ENCODE results near the gene RAD51B.

RAD51B gene

DNA sequence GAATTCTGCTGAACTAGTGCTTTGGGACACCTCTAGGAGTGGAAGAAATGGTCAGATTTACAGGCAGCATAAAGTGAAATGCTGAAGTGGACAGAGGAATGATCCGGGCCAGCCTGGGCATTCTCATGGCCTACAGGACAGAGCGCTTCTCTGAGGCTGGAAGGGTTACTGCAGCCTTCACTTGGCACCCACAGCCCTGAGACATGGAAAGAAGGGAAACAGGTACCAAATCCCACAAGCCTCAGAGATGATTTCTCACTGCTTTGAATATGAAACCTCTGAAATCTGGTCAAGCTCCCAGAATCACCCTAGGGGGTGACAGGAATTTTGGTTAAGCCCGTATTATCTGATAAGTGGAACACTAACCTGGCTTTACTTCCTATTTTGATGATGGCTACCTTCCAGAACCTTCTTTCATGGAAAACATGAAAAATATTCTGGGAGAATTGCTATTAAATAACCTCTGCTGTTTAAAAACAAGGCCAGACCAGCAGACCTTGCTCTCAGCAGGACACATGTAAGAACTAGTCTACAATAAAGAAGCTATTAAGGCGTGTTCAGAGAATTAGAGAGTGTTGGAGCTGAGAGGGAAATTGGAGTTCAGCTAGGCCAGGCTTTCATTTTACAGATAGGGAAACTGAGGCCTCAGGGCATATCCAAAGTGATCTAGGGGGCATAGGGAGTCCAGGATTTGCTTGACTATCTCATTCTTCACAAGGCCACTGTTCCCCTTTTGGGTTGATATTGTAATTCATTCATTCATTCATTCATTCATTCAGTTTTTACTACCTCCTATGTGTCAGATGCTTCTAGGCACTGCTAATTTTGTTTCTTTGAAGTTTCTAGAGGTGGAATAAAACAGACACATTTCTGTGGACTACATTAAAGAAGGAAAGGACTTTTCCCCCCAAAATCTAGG, 691.8 kb downstream of the RAD51B start:
- in situ Hi-C loops (cut with MboI; ENCODE audit: low sequenced_read_pairs): no loop called here

DNA sequence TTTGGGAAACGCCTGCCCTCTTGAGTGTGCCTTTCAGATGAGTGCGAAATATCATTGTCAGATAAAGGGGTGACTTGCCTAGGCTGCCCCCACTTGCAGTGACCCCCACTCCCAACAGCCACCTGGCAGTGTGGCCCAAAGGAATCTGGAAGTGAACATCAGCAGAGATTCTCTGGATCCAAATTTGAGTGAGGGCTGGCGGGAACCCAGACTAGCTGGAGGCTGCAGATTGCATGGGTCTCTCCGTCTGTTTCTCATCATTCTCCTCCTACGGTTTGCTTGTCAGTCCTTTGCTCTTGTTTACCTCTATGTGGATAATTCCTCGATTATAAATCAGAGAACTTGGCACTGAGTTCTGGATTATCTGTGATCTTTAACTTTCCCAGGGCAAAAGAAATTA, 692.5 kb downstream of the RAD51B start:
- in situ Hi-C loops (cut with MboI; ENCODE audit: low sequenced_read_pairs): no loop called here

DNA sequence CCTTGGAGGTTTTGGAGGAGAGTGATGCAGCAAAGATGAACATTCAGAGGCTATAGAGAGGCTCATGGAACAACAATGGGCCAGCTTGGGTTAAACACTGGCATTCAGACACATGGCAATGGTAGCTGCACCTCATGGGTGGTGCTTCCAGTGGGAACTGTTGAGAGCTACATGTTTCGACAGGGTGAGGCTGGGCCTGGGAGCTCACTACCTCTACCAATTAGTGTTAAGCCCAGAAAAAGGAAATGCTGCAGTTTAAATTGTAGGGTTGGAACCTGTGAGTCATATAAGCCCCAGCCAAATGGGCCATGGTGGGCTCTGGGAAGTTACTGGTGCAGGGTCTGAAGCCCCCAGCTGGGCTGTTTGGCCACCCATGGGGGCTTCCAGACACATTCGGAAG, 693.6 kb downstream of the RAD51B start:
- in situ Hi-C loops (cut with MboI; ENCODE audit: low sequenced_read_pairs): no loop called here

DNA sequence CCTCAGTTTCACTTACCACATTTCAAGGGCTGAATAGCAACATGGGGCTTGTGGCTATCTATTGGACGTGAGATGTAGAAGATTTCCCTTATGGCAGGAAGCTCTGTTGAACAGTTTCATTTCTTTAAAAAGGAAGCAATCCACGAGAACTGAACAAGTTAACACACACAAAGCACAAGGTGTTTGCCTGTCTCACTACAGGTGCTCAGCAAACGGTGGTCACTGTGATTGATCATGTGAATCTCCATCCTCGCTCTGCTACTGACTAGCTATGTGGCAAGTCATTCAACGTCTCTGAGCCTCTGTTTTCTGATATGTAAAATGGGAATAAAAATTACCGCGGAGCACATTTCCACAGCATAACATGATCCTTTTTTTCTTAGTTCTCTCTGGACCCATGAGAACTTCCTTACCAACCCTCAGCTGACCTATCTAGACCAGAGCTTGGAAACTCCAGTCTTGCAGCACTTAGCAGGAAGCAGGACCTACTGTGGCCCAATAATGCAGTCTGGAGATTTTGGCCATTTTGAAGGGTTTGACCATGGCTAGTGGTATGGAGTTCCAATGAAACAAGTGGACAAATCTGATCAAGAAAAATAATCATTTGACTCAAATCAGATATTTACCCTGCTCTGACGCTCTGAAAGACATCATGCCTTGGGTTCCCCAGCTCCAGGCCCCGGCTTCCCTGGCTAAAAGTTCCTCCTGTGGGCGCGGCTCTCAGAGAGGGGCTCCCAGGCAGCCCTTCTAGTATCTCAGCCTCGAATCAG, 694.4 kb downstream of the RAD51B start:
- in situ Hi-C loops (cut with MboI; ENCODE audit: low sequenced_read_pairs): no loop called here

DNA sequence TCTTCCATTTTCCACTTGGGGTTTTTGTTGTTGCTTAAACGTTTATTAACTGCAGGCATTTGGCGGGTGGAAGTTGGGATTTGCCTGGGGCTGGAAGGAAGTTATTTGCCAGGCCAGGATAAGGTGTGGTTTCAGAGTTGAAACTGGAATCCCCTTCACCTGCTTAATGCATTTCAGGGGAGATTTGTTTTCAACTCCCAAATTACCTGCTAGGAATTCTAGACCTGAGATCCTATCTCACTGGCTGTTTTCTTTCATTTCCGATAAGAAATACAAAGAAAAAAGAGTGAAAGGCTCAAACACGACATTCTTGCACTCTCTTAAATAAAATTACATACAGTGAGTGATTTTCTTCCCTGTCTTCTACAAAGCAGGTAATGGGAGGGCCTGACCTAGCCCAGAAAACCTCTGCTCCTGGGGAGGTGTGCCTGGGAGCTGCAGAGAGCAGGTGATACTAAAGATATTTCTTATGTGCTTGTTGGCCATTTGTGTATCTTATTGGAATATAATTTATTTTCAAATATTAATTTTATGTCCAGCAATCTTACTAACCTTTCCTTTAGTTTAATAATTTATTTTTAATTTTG, 695.1 kb downstream of the RAD51B start:
- in situ Hi-C loops (cut with MboI; ENCODE audit: low sequenced_read_pairs): no loop called here

DNA sequence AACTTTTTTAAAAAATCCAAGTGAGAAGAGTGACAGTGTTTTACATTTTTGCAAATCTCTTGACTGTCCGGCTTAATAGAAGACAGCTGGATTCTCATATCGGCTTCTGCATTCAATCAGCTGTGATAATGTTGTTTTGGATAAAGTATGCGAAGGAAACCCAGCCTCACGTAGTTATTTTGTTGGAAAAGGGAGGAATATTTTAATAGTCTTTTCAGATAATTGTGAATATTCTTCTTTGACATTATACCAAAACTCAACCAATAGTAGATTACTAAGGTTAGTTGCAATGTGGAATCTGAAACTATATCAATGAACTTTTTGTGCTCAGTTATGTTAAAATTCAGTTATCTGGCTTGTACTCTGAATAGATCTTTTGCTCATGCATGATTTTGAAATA, 696.8 kb downstream of the RAD51B start:
- in situ Hi-C loops (cut with MboI; ENCODE audit: low sequenced_read_pairs): no loop called here

DNA sequence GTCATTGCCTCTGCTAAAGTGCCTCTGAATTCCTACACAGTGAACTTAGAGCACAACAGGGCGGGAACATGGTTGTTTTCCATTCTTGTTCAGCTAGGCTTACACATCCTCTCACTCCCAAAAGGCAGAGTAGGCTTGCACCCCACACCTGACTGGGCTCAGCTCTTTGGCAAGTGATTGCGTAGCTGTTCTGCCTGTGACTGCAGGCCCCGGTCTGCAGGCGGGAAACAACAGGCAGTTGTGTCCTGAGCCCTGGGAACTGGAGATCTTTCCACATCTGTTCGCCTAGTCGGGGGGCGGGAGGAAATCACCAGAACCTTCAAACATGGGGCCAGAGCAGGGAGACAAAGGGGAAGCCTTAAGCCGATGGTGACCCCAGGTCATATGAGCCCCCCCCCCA, 698.6 kb downstream of the RAD51B start:
- in situ Hi-C loops (cut with MboI; ENCODE audit: low sequenced_read_pairs): no loop called here

DNA sequence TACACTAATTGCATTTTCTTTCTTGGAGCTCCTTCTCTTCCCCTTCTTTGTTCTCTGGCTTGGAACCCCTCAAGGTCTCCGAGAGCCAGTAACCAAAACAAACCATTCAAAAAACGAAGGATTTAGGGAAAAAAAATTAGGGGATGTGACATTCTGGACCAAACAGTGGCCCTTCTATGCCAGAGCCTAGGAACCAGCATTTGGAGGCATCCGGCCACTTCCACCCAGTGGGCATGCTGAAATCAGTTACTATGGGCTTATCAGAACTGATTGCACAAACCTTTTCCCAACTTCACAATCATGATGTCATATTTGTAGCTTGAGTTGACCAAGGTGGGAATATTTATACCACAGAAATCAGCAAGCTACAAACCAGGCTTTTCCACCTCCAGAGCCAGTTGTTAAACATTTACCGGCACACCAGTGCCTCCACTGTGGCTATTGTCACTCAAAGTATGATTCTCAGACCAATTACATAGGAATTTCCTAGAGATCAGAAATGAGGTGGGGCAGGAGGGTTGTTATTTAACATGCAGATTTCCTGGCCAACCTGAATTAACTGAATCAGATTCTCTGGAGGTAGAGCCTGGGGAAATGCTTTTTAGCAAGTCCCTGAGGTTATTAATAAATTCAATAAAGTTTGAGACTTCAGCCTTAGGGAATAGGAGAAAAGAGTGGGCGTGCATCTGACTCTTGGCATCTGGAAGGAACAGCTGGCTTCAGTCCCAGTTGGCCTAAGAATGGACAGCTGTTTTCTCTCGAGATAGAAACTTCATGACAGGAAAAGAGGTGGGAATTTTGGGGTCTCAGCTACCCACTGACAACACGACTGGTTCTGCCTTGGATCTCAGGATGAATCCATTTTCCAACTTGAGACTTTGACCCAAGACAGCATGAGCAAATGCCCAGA, 699.4 kb downstream of the RAD51B start:
- in situ Hi-C loops (cut with MboI; ENCODE audit: low sequenced_read_pairs): no loop called here

DNA sequence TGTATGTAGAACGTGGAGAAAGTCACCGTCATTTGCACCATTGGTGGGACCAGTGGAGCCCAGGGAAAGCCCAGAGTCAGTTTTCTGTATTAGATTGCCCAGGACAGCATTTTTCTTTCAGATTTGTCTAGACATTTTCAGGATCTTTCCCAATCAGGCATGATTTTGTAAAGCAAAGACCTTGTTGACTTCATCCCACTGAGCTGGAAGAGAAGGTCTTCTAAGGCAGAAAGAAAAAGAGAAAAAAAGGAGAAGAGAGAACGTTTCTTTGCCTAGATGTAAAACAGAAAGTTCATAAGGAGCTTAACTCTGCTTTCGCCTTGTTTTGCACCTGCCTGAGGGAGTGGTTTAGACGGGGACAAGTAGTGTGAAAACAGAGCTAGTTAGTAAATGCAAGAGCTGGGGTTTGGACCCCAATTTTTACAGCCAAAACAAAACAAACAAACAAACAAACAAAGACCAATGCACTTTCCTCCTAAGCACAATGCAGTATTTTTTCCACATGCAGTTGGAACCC, 700.1 kb downstream of the RAD51B start:
- in situ Hi-C loops (cut with MboI; ENCODE audit: low sequenced_read_pairs): no loop called here

DNA sequence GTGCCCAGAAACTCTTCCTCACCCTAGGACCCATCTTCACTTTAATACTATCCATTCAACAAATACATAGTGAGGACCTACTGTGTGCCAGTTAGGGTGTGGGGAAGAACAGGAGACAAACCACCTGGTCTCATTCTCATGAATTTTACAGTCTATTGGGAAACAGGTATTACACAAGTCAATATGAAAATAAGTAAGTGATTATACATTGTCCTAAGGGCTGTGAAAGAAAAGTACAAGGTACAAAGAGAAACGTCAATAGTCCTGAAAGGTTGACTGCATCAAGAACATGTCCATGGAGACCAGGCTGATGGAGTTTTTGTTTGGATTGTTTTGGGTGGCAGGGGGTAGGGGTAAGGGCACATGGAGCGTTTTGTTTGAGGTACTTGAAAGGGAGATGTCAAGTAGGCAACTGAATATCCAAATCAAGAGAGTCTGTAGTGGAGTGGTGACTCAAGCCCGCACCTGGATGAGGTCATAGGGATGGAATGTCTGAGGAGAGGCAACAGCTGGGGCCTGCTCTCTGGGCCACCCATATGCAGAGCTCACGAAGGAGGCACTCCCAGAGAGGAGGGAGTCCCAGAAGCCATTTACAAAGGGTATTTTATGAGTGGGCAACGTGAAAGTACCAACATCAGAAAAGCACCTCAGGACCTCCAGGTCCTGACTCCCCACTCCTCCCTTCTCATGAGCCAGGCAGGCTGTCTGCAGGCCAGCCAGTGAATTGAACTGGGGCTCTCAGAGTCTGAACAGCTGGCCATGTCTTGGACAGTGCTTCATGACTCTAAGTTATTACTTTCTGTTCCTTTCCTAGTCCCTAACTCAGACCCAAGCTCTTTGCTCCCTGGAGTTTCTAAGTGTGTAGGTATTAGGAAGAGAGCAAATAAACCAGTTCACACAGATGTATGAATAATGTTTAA, 701.3 kb downstream of the RAD51B start:
- in situ Hi-C loops (cut with MboI; ENCODE audit: low sequenced_read_pairs): no loop called here

DNA sequence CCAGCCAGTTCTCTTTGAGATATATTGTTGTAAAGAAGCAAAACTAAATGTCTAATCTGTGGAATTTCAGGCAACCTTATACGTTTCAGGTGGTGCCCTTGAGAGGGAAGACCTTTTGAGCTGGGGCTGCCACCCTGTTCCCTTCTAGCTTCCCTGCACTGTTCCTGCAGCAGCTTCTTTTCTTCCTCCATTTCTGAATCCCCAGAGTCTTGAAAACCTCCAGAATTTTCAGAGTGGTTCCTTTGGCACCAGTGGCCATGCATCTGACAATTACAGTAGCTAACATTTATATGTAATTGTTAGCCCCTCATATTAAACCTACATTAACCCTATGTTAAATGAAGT, 702.0 kb downstream of the RAD51B start:
- in situ Hi-C loops (cut with MboI; ENCODE audit: low sequenced_read_pairs): no loop called here

DNA sequence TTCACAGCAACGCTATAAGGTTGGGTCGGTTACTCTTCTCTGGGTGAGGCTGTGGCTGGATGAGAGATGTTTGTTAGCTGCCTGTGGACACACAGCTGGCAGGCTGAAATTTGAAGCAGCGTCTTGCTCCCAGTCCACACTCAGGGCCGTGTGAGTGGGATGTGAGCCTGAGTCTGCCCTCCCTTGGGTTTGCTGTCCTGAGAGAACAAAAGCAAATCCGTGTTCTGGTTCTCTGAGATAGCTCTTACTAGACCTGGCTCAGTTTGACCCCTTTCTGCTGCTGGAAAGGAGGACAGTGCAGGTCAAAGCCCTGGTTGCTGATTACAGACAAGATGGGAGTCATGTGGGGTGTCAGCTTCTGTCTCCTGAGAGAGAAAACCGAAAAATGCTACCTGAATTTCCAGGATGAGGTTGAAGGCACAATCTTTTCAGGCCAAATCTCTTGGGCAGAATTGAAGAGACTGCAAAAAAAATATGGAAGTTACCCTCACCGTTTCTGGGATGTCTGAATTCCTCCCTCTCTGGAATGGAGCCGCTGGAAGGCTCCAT, 702.5 kb downstream of the RAD51B start:
- in situ Hi-C loops (cut with MboI; ENCODE audit: low sequenced_read_pairs): no loop called here

DNA sequence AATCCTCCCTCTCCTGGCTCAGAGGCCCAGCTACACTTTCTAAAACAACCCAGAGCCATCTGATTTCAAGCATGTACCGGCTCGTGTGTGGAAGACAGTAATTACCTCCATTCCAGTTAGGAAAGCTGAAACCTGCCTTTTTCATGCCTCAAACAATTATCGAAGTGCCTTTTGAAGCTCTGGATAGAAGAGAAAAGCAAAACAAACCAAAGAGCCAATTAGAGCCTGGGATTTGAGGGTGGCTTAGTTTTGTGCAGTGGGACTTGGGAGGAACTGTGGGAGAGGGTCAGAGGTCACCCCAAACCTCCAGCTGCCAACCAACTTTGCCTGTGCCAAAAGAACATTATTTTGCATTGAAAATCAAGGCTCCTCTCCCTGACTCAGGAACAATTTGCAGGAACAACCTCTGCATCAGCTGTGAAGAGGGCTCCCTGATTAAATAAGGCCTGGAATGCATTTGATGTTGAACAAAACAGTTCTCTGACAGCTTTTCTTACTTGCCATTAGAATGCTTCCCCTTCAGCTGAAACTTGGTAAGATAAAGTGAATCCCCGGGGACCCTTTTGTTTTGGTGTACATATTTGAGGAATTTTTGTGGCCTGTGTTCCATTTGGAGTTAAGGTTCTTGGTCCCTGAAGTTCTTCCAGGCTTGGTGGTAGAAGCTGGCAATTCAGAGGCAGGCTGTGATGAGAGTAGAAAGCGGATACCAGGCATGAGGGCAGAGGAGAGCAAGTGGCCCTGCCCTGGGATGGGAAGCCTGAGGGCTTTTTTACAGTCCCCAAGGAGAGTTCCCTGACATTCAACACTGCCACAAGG, 703.1 kb downstream of the RAD51B start:
- in situ Hi-C loops (cut with MboI; ENCODE audit: low sequenced_read_pairs): no loop called here

DNA sequence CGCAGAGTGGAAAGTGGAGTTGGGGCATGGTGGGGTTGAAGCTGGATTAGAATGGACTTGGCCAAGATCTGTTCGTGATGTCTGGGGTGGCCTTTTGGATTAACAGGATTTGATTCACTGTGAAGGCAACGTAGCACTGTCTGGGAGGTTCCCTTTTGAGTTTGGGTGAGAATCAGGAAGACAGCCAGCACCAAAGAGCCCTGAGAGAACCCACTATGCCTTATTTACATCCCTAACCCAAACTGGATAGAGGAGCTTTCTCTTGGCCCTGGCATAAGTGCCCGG, 703.7 kb downstream of the RAD51B start:
- in situ Hi-C loops (cut with MboI; ENCODE audit: low sequenced_read_pairs): no loop called here

DNA sequence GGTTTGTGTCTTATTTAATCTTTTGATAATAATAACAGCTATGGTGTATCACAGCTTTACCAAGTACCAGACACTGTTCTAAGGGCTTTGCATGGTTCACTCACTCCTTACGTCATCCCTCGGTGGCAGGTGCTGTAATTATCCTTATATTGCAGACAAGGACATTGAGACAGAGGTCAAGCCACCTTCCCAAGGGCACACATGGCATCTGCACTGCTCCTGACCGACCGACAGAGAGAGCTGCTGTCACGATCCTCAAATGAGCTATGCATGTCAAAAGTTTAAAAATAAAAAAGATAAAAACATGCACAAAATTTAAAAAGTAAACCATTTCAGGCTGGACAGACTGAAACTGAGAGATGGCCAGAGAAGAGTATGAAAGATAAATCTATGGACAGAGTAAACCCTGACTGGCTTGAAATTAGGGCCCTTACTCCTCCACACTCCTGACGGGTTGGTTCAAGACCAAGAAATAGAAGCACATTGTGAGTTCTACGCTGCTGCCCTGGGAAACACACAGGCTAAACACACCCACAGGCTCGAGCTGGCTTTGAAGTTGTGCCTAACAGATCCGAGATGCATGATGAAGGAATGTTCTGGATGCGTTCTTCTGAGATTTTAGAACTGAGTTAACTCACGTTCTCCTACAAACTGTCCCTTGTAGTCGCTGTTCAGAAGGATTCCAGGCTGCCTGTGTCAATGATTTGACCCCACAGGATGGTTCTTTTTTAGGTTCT, 704.6 kb downstream of the RAD51B start:
- in situ Hi-C loops (cut with MboI; ENCODE audit: low sequenced_read_pairs): no loop called here

DNA sequence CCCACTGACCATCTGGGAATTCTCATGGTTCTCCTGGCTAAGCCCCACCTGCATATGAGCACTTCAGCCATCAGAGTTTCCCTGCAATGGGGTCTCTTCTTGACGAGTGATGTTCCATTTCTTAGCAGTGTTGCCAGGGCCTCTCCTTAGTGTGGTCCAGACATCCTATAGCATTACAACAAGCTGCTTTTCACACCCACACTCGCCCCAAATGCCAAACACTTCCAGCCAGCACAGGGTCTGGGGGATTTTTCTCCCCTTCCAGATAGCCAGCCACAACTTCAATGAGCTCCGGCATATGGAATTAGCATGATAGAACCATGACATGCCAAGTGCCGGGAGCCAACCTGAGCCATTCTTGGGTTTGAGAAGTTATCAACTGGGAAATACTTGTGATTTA, 705.9 kb downstream of the RAD51B start:
- in situ Hi-C loops (cut with MboI; ENCODE audit: low sequenced_read_pairs): no loop called here

DNA sequence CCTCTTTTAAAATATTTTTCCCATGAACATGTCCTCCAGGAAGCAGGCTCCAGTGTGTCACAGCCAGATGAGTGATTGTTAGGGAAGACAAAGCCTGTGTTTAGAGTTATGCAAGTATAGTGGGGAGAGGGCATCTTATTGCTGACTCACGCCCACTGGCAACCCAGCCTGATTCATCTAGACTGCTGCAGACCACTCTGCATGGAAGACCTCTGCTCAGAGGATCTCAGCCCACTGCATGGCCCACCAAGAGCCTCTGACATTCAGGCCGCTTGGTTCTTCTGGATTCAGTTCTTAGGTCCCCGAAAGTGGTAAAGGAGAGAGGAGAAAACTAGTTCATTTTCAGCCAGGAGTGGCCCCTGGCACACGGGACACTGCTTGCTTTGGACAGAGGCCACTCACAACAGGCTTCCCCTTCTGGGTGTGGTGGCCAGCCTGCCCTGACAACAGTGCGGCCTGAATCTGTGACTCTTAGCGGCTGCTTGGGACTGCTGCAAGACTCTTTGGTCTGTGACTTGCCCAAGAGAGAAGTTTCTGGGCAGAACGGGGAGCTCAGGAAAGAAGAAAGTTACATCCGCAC, 707.0 kb downstream of the RAD51B start:
- in situ Hi-C loops (cut with MboI; ENCODE audit: low sequenced_read_pairs): no loop called here
